Measurements from ENCODE around the gene SLC5A1. TPM values are rescaled to one million over a fixed set of nuclear protein-coding genes. Genes with fewer than 3 reads are reported as not detected.
"Not testable (repeated sequence)": the region's sequence is repeated elsewhere in the genome, so short reads cannot be mapped to it uniquely, and the experiment has no call there.

SLC5A1 gene
- total and polyA plus RNA-seq, 11 donors = 22.1 to 181 (median 103) TPM

GRCh38 chr22:32140688-32141087, 97.6 kb downstream of the SLC5A1 start:
- not testable (repeated sequence) for H3K9me3 ChIP-seq, DNase-seq, H3K27me3 ChIP-seq, H3K27ac ChIP-seq, H3K4me3 ChIP-seq, H3K36me3 ChIP-seq
- peaks cover 0 to 30% (median 0%) of the 10 kb centered on the region in 12 donors for H3K4me1 ChIP-seq
- peak in 3 of 4 donors; percentile 46 to 70 (median 65) for ATAC-seq
- intact Hi-C loops (cut with DNase I) = loop anchor here in 1 of 10 donors (5.0 kb wide), 1 partner anchor 127 kb away; no protein-coding TSS in a partner anchor
- WGBS, 4 donors = 44 to 61% (median 54%) methylated on average over 2 to 6 of the region's 6 CpGs
- peak in 10 of 12 donors; percentile 12 to 39 (median 30) for TF ChIP-seq CTCF (IDR thresholded peaks at IDR 0.05)

- Histone ChIP-seq H3K27me3 (no peaks in the 10 kb centered on the region), H3K27ac (no peak overlapping the region), H3K36me3 (no peaks in the 10 kb centered on the region), H3K4me3 (no peak overlapping the region), H3K4me1 (peaks cover 0 to 26% (median 0%) of the 10 kb centered on the region in 12 donors), H3K9me3 (peaks cover 0 to 6% (median 0%) of the 10 kb centered on the region in 12 donors)
- no peak for DNase-seq
- intact Hi-C loops (cut with DNase I) = loop anchor here in 1 of 10 donors (5.0 kb wide), 1 partner anchor 125 kb away; no protein-coding TSS in a partner anchor
- no peak for ATAC-seq
- TF ChIP-seq CTCF (IDR thresholded peaks at IDR 0.05) (no peak), POLR2A (IDR thresholded peaks at IDR 0.05) (no peak)
Observed at GRCh38 chr22:32142600-32142999, 99.5 kb downstream of the SLC5A1 start.

GRCh38 chr22:32144496-32145274, 101.6 kb downstream of the SLC5A1 start:
- no peak for TF ChIP-seq POLR2A (IDR thresholded peaks at IDR 0.05)
- TF ChIP-seq CTCF (IDR thresholded peaks at IDR 0.05) = no peak
- intact Hi-C loops (cut with DNase I) = loop anchor here in 1 of 10 donors (5.0 kb wide), 1 partner anchor 123 kb away; no protein-coding TSS in a partner anchor
- ATAC-seq (no peak), DNase-seq (no peak)
- Histone ChIP-seq H3K27me3 (no peaks in the 10 kb centered on the region), H3K4me1 (peaks cover 0 to 19% (median 0%) of the 10 kb centered on the region in 12 donors), H3K36me3 (no peaks in the 10 kb centered on the region), H3K27ac (no peak overlapping the region), H3K9me3 (peaks cover 0 to 6% (median 0%) of the 10 kb centered on the region in 12 donors), H3K4me3 (no peak overlapping the region)
- 66 to 80% (median 79%) methylated on average over 6 of the region's 6 CpGs for WGBS, 4 donors

GRCh38 chr22:32147128-32147527, 104.1 kb downstream of the SLC5A1 start:
- H3K4me3 ChIP-seq; H3K27ac ChIP-seq; H3K36me3 ChIP-seq; ATAC-seq; H3K27me3 ChIP-seq; intact Hi-C loops (cut with DNase I); DNase-seq; H3K9me3 ChIP-seq: not testable (repeated sequence)
- WGBS, 4 donors = 88 to 92% (median 89%) methylated on average over 8 of the region's 8 CpGs
- peaks cover 0 to 19% (median 0%) of the 10 kb centered on the region in 12 donors for H3K4me1 ChIP-seq

- H3K27ac ChIP-seq; H3K36me3 ChIP-seq; H3K4me3 ChIP-seq; intact Hi-C loops (cut with DNase I); H3K9me3 ChIP-seq; H3K27me3 ChIP-seq; DNase-seq; ATAC-seq: not testable (repeated sequence)
- WGBS, 4 donors = 87 to 93% (median 91%) methylated on average over 4 of the region's 4 CpGs
- peaks cover 0 to 12% (median 0%) of the 10 kb centered on the region in 12 donors for H3K4me1 ChIP-seq
Observed at GRCh38 chr22:32148372-32148771, 105.3 kb downstream of the SLC5A1 start.

GRCh38 chr22:32150647-32151046, 107.6 kb downstream of the SLC5A1 start:
- 61 to 78% (median 65%) methylated on average over 7 of the region's 7 CpGs for WGBS, 4 donors
- H3K9me3 ChIP-seq; H3K36me3 ChIP-seq; intact Hi-C loops (cut with DNase I); DNase-seq; H3K27ac ChIP-seq; ATAC-seq; H3K4me1 ChIP-seq; H3K27me3 ChIP-seq; H3K4me3 ChIP-seq: not testable (repeated sequence)

- H3K4me3 ChIP-seq; ATAC-seq; DNase-seq; H3K4me1 ChIP-seq; H3K27ac ChIP-seq; H3K36me3 ChIP-seq; H3K9me3 ChIP-seq; H3K27me3 ChIP-seq; intact Hi-C loops (cut with DNase I): not testable (repeated sequence)
- WGBS, 4 donors = 65 to 80% (median 73%) methylated on average over 6 of the region's 6 CpGs
Observed at GRCh38 chr22:32151641-32152040, 108.6 kb downstream of the SLC5A1 start.

GRCh38 chr22:32154727-32155126, 111.7 kb downstream of the SLC5A1 start:
- DNase-seq; H3K9me3 ChIP-seq; H3K36me3 ChIP-seq; H3K4me1 ChIP-seq; H3K27ac ChIP-seq; intact Hi-C loops (cut with DNase I); H3K4me3 ChIP-seq; ATAC-seq: not testable (repeated sequence)
- WGBS, 4 donors = 73 to 83% (median 78%) methylated on average over 4 of the region's 4 CpGs
- H3K27me3 ChIP-seq = peaks cover 0 to 12% (median 0%) of the 10 kb centered on the region in 9 donors
